ENCODE data around the gene HIVEP3.

Gene HIVEP3

DNA sequence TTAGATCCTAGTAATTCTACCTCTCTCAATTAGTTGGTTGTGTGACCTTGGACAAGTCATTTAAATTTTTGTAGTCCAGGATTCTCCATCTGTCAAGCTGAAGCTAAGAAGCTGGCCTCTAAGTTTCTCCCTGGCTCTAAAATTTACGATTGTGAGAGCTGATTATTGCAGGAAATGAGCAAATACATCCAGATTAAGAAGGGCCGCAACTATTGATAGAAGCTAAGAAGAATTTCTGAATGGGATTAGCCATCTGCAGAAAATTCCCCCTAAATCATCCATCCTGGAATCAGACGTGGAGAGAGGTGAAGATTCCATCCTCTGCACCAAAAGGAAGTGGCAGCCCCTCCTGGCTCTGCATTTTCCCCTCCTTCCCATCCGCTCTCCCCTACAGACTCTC, 55.0 kb downstream of the HIVEP3 start:
- no peak overlapping the region for H3K9ac ChIP-seq (ENCODE audit: low read depth, low read length)
- H3K36me3 ChIP-seq (ENCODE audit: insufficient read depth, low read depth, low read length) = no peaks in the 10 kb centered on the region
- H3K4me3 ChIP-seq (ENCODE audit: low read length) = no peak overlapping the region
- no peaks in the 10 kb centered on the region for H3K9me3 ChIP-seq (ENCODE audit: insufficient read depth, low read depth, low read length)
- peaks cover 30% of the 10 kb centered on the region for H3K4me1 ChIP-seq (ENCODE audit: insufficient read depth, low read length)
- H3K27ac ChIP-seq (ENCODE audit: low read length) = no peak overlapping the region
- H3K27me3 ChIP-seq (ENCODE audit: insufficient read depth, low read length) = no peaks in the 10 kb centered on the region

DNA sequence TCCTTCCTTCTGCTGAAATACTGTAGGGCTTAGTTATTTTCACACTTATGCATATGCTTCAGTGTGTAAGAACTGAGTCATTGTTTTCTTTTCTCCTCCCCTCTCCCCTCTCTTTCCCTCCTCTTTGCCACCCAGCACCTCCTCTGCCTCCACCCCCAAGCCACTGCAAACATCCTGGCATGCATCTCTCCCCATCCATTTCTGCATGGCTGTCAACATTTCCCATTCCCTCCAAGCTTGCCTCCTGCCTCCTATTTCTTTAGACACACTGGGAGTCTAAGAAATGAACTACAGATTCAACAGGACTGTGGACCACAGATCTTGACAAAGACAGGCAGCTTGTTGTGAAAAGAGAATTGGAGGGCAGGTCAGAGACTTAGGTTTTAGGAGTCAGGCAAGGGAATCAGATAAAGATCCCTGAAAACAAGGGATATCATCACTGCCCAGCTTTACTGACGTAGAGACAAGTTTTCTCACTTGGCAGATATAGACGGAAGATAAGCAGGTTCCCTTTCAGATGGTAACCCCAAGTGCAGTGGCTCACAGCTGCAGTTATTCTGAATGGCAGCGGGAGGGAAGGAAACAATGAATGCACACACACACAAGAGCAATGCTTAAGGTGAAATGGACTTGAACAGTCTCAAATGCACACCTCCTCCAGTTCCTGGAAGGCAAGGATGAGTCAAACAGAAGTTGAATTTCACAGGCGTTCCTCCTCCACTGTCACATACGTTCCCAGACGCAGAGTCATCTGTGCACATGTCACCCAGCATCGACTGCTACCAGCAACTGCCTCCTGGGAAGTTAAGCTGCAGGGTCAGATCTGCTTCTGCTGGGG, 56.1 kb downstream of the HIVEP3 start:
- Histone ChIP-seq H3K36me3 (ENCODE audit: insufficient read depth, low read depth, low read length) (no peaks in the 10 kb centered on the region), H3K4me1 (ENCODE audit: insufficient read depth, low read length) (peaks cover 30% of the 10 kb centered on the region), H3K27ac (ENCODE audit: low read length) (no peak overlapping the region), H3K9ac (ENCODE audit: low read depth, low read length) (no peak overlapping the region), H3K9me3 (ENCODE audit: insufficient read depth, low read depth, low read length) (no peaks in the 10 kb centered on the region), H3K4me3 (ENCODE audit: low read length) (no peak overlapping the region), H3K27me3 (ENCODE audit: insufficient read depth, low read length) (no peaks in the 10 kb centered on the region)

DNA sequence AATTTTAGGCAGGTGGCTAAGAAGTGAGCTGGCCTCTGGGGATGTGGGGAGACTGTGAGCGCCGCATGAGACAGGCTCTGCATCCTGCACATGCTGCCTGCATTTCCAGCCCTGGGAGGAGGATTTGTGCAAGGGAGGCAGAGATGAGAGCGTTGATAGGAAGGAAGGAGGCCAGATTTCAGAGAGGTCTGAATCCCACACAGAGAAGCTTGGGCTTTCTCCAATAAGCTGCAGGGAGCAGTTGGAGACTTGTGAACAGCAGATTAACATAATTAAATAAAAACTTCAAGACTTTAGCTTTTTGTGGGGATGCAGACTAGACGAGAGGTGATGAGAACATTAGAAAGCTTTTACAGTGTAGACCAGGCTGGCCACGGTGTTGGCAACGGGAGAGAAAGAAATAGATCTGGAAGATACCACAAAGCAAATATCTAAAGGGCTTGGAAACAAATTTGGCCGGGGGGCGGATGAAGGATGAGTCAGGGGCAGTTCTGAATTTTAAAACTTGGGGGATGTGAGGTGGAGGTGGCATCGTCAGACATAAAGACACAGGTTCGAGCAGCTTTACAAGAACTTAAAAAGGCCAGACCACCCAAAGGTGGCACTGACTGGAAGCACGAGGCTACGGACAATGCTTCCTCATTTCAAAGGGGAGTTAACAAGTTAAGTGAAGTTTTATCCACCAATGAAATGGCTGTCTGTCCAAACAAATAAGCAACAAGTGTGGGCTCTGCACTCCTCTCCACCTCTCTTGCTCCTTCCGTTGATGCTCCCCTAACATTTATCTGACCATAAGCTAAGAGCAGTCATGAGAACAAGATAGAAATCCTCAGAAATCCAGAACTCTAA, 57.0 kb downstream of the HIVEP3 start:
- Histone ChIP-seq H3K9me3 (ENCODE audit: insufficient read depth, low read depth, low read length) (no peaks in the 10 kb centered on the region), H3K27me3 (ENCODE audit: insufficient read depth, low read length) (no peaks in the 10 kb centered on the region), H3K27ac (ENCODE audit: low read length) (no peak overlapping the region), H3K4me3 (ENCODE audit: low read length) (no peak overlapping the region), H3K4me1 (ENCODE audit: insufficient read depth, low read length) (peaks cover 30% of the 10 kb centered on the region), H3K9ac (ENCODE audit: low read depth, low read length) (no peak overlapping the region), H3K36me3 (ENCODE audit: insufficient read depth, low read depth, low read length) (no peaks in the 10 kb centered on the region)

DNA sequence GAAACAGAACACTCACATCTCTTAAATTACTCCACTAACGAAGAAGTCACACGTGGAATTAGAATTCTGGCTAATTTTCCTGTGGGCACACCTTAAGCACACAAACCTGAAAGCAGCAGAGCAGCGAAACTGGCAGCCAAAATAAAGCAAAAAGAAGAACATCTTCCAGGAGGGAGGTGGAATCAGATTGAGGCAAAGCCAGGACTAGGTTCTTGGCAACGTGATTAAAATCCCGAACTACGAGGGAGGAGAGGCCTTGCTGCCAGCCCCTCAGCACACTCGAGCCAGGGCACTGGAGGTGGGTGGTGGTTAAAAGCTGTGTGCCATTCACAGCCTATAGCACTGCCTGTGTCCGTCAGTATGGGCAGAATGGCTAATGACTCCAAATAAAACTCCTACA, 58.0 kb downstream of the HIVEP3 start:
- Histone ChIP-seq H3K9ac (ENCODE audit: low read depth, low read length) (no peak overlapping the region), H3K36me3 (ENCODE audit: insufficient read depth, low read depth, low read length) (no peaks in the 10 kb centered on the region), H3K4me3 (ENCODE audit: low read length) (no peak overlapping the region), H3K27me3 (ENCODE audit: insufficient read depth, low read length) (no peaks in the 10 kb centered on the region), H3K27ac (ENCODE audit: low read length) (no peak overlapping the region), H3K9me3 (ENCODE audit: insufficient read depth, low read depth, low read length) (no peaks in the 10 kb centered on the region), H3K4me1 (ENCODE audit: insufficient read depth, low read length) (peaks cover 30% of the 10 kb centered on the region)

DNA sequence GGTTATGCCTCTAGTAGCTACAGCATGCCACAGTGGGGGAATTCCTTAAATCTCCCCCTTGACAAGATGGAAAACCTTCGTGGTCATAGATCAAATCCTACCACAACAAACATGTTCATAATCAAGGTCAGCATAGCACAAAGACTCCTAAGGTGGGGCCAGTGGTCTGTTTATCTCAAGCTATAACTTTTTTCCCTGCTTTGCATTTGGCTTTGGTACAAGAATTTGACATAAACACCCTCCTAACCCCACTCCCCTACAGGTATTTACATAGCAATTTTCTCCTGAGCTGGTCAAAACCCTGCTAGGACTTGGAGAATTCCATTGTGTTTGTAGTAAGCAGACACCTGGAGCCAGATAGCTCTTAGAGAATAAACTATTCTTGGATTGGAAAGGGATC, 58.5 kb downstream of the HIVEP3 start:
- Histone ChIP-seq H3K27ac (ENCODE audit: low read length) (no peak overlapping the region), H3K9me3 (ENCODE audit: insufficient read depth, low read depth, low read length) (no peaks in the 10 kb centered on the region), H3K4me1 (ENCODE audit: insufficient read depth, low read length) (peaks cover 30% of the 10 kb centered on the region), H3K36me3 (ENCODE audit: insufficient read depth, low read depth, low read length) (no peaks in the 10 kb centered on the region), H3K9ac (ENCODE audit: low read depth, low read length) (no peak overlapping the region), H3K27me3 (ENCODE audit: insufficient read depth, low read length) (no peaks in the 10 kb centered on the region), H3K4me3 (ENCODE audit: low read length) (no peak overlapping the region)

DNA sequence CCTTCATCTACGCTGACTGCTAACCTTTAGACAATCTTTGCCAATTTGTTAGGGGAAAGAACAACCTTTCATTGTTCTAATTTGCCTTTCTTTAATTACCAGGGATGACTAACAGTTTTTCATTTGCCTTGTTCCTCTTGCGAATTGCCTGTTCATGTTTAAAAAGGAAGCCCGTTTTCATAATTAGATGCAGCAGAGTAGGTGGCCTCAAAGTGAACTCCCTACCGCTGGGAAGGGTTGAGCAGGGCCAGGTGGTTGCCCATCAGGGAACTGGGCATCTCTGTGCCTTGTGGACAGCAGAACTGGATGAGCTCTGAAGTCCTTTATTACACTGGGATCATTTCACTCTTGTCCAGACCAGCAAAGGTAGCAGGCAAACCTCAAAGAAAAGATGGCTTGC, 59.0 kb downstream of the HIVEP3 start:
- Histone ChIP-seq H3K27ac (ENCODE audit: low read length) (no peak overlapping the region), H3K4me1 (ENCODE audit: insufficient read depth, low read length) (peaks cover 30% of the 10 kb centered on the region), H3K27me3 (ENCODE audit: insufficient read depth, low read length) (no peaks in the 10 kb centered on the region), H3K4me3 (ENCODE audit: low read length) (no peak overlapping the region), H3K36me3 (ENCODE audit: insufficient read depth, low read depth, low read length) (no peaks in the 10 kb centered on the region), H3K9ac (ENCODE audit: low read depth, low read length) (no peak overlapping the region), H3K9me3 (ENCODE audit: insufficient read depth, low read depth, low read length) (no peaks in the 10 kb centered on the region)

DNA sequence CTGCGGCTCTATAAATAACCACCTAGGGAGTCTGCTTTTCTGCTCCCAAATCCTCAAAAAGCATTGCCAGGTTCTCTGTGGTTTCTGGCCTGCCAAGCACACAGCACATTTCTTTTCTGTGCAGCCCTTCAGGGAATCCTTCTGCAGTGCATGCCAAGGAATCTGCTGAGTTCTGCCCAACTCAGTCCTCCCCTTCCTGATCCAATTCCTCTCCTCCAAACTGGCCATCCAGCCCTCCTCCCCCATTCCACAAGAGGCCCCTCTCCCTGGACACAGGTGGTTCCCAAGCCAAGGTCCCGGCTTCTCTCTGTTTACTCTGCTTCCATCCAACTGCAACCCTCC, 61.8 kb downstream of the HIVEP3 start:
- Histone ChIP-seq H3K27ac (ENCODE audit: low read length) (no peak overlapping the region), H3K4me1 (ENCODE audit: insufficient read depth, low read length) (peaks cover 21% of the 10 kb centered on the region), H3K9ac (ENCODE audit: low read depth, low read length) (no peak overlapping the region), H3K4me3 (ENCODE audit: low read length) (no peak overlapping the region), H3K36me3 (ENCODE audit: insufficient read depth, low read depth, low read length) (no peaks in the 10 kb centered on the region), H3K27me3 (ENCODE audit: insufficient read depth, low read length) (no peaks in the 10 kb centered on the region), H3K9me3 (ENCODE audit: insufficient read depth, low read depth, low read length) (no peaks in the 10 kb centered on the region)

DNA sequence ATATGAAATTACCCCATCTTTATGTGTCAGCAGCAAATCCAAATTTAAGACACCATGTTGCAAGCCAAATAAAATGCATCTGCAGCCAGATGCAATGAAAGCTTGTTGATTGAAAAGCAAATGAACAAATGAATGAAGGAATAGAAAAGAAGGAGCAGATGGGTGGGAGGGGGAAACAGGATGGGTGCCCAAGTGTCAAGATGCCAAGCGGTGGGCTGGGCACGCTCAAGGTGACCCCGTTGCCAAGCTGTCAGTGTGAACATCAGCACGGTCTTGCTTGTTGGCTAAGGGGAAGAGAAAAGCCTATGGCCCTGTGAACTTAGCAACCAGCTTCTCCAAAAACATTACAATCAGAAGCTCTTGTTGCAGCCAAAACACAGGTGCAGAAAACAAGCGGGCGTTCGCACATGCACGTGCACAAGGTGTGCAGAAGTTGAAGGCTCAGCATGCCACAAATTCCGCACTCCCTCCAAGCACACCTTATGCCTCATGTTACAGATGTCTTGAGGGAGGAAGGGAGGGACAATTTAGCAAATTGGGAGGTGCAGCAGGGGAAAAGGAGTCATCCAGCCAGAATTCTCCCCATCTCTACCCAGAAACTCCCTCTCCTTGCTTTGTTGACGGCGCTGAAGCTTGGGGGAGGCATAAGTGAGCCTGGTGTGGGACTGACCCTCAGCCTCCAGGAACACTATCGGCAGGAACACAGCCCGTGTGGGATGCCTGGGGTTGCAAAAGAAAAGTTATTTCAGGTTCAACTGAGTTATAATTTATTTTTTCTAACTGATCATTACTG, 62.4 kb downstream of the HIVEP3 start:
- H3K27me3 ChIP-seq (ENCODE audit: insufficient read depth, low read length) = no peaks in the 10 kb centered on the region
- H3K4me3 ChIP-seq (ENCODE audit: low read length) = no peak overlapping the region
- no peak overlapping the region for H3K27ac ChIP-seq (ENCODE audit: low read length)
- no peaks in the 10 kb centered on the region for H3K9me3 ChIP-seq (ENCODE audit: insufficient read depth, low read depth, low read length)
- H3K4me1 ChIP-seq (ENCODE audit: insufficient read depth, low read length) = peaks cover 16% of the 10 kb centered on the region
- no peak overlapping the region for H3K9ac ChIP-seq (ENCODE audit: low read depth, low read length)
- no peaks in the 10 kb centered on the region for H3K36me3 ChIP-seq (ENCODE audit: insufficient read depth, low read depth, low read length)

DNA sequence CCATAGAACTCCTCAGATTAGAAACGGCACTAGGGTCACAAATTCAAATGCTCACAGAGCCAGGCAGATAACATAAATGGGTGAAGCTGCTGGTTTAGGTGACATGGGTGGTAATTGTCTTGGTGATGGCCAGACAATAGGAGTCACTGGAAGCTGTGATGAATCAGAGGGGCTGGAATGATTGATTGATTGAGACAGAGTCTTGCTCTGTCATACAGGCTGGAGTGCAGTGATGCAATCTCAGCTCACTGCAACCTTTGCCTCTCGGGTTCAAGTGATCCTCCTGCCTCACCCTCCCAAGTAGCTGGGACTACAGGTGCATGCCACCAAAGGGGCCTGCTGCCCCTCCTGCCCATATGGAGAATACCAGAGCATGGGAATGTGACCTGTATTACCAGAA, 63.0 kb downstream of the HIVEP3 start:
- peaks cover 11% of the 10 kb centered on the region; the same call in 1 of the 2 replicates for H3K4me1 ChIP-seq (ENCODE audit: insufficient read depth, low read length)
- H3K9ac ChIP-seq (ENCODE audit: low read depth, low read length) = no peak overlapping the region
- H3K36me3 ChIP-seq (ENCODE audit: insufficient read depth, low read depth, low read length) = no peaks in the 10 kb centered on the region
- no peak overlapping the region for H3K27ac ChIP-seq (ENCODE audit: low read length)
- H3K27me3 ChIP-seq (ENCODE audit: insufficient read depth, low read length) = no peaks in the 10 kb centered on the region
- H3K4me3 ChIP-seq (ENCODE audit: low read length) = no peak overlapping the region
- no peaks in the 10 kb centered on the region for H3K9me3 ChIP-seq (ENCODE audit: insufficient read depth, low read depth, low read length)

DNA sequence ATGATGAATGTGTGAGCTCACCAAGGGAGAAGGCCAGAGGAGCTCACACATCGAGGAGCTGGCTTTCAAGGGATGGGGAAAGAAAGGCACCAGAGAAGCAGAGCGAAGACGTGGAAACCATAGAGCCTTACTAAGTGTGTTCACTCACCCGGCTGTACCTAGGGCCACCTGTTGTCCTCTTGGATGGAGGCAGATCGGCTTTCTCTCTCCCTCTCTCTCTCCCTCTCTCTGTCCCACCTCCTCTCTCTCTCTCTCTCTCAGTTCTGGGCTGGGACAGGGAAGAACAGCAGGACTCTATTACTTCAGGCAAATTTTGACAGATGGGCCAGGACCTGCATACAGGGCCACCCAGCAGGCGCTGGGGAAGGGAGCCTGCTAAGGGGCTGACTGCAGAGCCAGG, 64.8 kb downstream of the HIVEP3 start:
- no peaks in the 10 kb centered on the region for H3K4me1 ChIP-seq (ENCODE audit: insufficient read depth, low read length)

DNA sequence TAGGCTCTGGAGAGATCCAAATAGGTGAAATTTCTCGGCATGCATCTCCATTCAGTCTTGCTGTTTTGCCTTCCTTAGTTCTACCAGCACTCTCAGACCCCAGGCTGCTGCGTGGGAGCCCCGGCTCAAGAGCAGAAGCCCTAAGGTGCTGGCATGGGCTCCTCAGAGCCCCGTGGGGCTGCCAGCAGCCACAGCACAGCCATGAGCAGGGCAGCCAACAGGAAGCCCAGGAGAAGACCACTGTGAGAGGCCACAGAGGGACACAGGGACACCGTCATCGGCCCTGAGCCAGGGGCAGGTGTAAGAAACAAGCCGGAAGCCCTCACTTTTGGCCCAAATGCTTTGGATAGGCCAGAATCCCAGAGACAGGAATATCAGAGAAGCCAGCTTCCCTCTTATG, 66.6 kb downstream of the HIVEP3 start:
- Histone ChIP-seq H3K4me3 (ENCODE audit: low read length) (no peak overlapping the region), H3K27ac (ENCODE audit: low read length) (no peak overlapping the region), H3K9me3 (ENCODE audit: insufficient read depth, low read depth, low read length) (no peaks in the 10 kb centered on the region), H3K27me3 (ENCODE audit: insufficient read depth, low read length) (no peaks in the 10 kb centered on the region), H3K4me1 (ENCODE audit: insufficient read depth, low read length) (no peaks in the 10 kb centered on the region), H3K36me3 (ENCODE audit: insufficient read depth, low read depth, low read length) (no peaks in the 10 kb centered on the region), H3K9ac (ENCODE audit: low read depth, low read length) (no peak overlapping the region)

More for the DNA sequence above, 64.8 kb downstream of the HIVEP3 start:
- Histone ChIP-seq H3K9me3 (ENCODE audit: insufficient read depth, low read depth, low read length) (no peaks in the 10 kb centered on the region), H3K9ac (ENCODE audit: low read depth, low read length) (no peak overlapping the region), H3K4me3 (ENCODE audit: low read length) (no peak overlapping the region), H3K27ac (ENCODE audit: low read length) (no peak overlapping the region), H3K36me3 (ENCODE audit: insufficient read depth, low read depth, low read length) (no peaks in the 10 kb centered on the region), H3K27me3 (ENCODE audit: insufficient read depth, low read length) (no peaks in the 10 kb centered on the region)

Data from iPS-20b (cell line).